HFF-Myc (cell line): ENCODE results near the gene SLC13A1.
"Not testable (repeated sequence)": the region's sequence is repeated elsewhere in the genome, so short reads cannot be mapped to it uniquely, and the experiment has no call there.

ENCODE experiments used
- DNase-seq: peaks from one replicate; pipeline ENCODE4 v3.0.0-alpha.2; 2011; ENCODE audit warnings: low read depth; ENCODE audit errors: extremely low read depth
- H3K4me3 ChIP-seq: replicated peaks from 2 replicates; pipeline ENCODE4 v1.5.1; 2011; ENCODE audit warnings: low read depth, mild to moderate bottlenecking, control low read depth, low read length
- CTCF ChIP-seq: IDR thresholded peaks from 2 replicates; pipeline ENCODE4 v1.5.1; 2012; ENCODE audit warnings: mild to moderate bottlenecking, low read depth, low read length, control low read depth; ENCODE audit errors: missing control alignments

SLC13A1 gene

GRCh38 chr7:123230147-123230546 lies 30.4 kb upstream of the SLC13A1 start:
- TF ChIP-seq CTCF = no peak
- H3K4me3 ChIP-seq = no peak overlapping the region
- no peak for DNase-seq

GRCh38 chr7:123229426-123229825 lies 29.7 kb upstream of the SLC13A1 start:
- DNase-seq = no peak
- TF ChIP-seq CTCF = no peak
- no peak overlapping the region for H3K4me3 ChIP-seq

- not testable (repeated sequence) for DNase-seq
Measured at GRCh38 chr7:123227666-123228065, 27.9 kb upstream of the SLC13A1 start.

GRCh38 chr7:123220396-123220795 lies 20.6 kb upstream of the SLC13A1 start:
- no peak for DNase-seq
- H3K4me3 ChIP-seq = no peak overlapping the region
- no peak for TF ChIP-seq CTCF

More at GRCh38 chr7:123227666-123228065, 27.9 kb upstream of the SLC13A1 start:
- H3K4me3 ChIP-seq = not testable (repeated sequence)

- TF ChIP-seq CTCF = no peak
- DNase-seq = no peak
- no peak overlapping the region for H3K4me3 ChIP-seq
Measured at GRCh38 chr7:123218866-123219265, 19.1 kb upstream of the SLC13A1 start.

- no peak for TF ChIP-seq CTCF
- no peak overlapping the region for H3K4me3 ChIP-seq
- no peak for DNase-seq
Measured at GRCh38 chr7:123216825-123217224, 17.1 kb upstream of the SLC13A1 start.

- TF ChIP-seq CTCF = no peak
- H3K4me3 ChIP-seq = no peak overlapping the region
- no peak for DNase-seq
Measured at GRCh38 chr7:123215350-123215749, 15.6 kb upstream of the SLC13A1 start.
